H1 (cell line): ENCODE data around the gene STX18. TPM values are rescaled to one million over a fixed set of nuclear protein-coding genes. Genes with fewer than 3 reads are reported as not detected.

ENCODE experiments used
- CTCF ChIA-PET: fragments of 300-600 bp; sonication (Branson Sonifier 250); formaldehyde crosslinking; loops from one replicate; lab custom pipeline; 2021; ENCODE audit not compliant: partially characterized antibody; lab: Charles Lee
- POLR2A ChIA-PET: fragments of 300-600 bp; sonication (Branson Sonifier 250); formaldehyde crosslinking; loops from one replicate; lab custom pipeline; 2021; ENCODE audit warnings: inconsistent platforms; ENCODE audit not compliant: partially characterized antibody; lab: Charles Lee
- DNase-seq, 2 experiments: peaks; one replicate each; pipeline versions ENCODE4 v3.0.0 to v3.0.0-alpha.2; 2010 to 2022; ENCODE audit warnings: low spot score in 2 of 2, low read depth in 1 of 2, mixed read lengths in 1 of 2
- FAIRE-seq: peaks from 2 replicates; lab custom pipeline; 2011; peaks lifted over from hg19 to GRCh38; lab: Jason Lieb, UNC
- H2AFZ ChIP-seq: 2 replicates; pipeline ENCODE4 v1.8.1; 2012; ENCODE audit warnings: low read length, inconsistent platforms
- H2AK5ac ChIP-seq: 2 replicates; pipeline ENCODE4 v1.6.1; 2013; ENCODE audit warnings: low read depth, low read length
- H2BK120ac ChIP-seq: replicated peaks from 2 replicates; pipeline ENCODE3; 2013; ENCODE audit warnings: low read depth, low read length, inconsistent platforms
- H2BK12ac ChIP-seq: 2 replicates; pipeline ENCODE4 v1.6.1; 2013; ENCODE audit warnings: low read depth, low read length
- H2BK15ac ChIP-seq: 2 replicates; pipeline ENCODE4 v1.6.1; 2013; ENCODE audit warnings: low read length
- H2BK20ac ChIP-seq: 2 replicates; pipeline ENCODE4 v1.6.1; 2013; ENCODE audit warnings: low read length
- H2BK5ac ChIP-seq: 2 replicates; pipeline ENCODE4 v1.6.1; 2013; ENCODE audit warnings: low read depth, low read length
- H3K14ac ChIP-seq: 2 replicates; pipeline ENCODE4 v1.6.1; 2013; ENCODE audit warnings: inconsistent platforms; ENCODE audit not compliant: insufficient read length
- H3K18ac ChIP-seq: 2 replicates; pipeline ENCODE4 v1.6.1; 2013; ENCODE audit warnings: low read length; ENCODE audit errors: extremely low read depth
- H3K23ac ChIP-seq: 2 replicates; pipeline ENCODE4 v1.6.1; 2013; ENCODE audit warnings: inconsistent platforms; ENCODE audit not compliant: insufficient read length
- H3K23me2 ChIP-seq: 2 replicates; pipeline ENCODE4 v1.6.1; 2013; ENCODE audit warnings: low read depth, low read length
- H3K27ac ChIP-seq: 2 replicates; pipeline ENCODE4 v1.6.1; 2011; ENCODE audit warnings: low read depth, low read length, inconsistent platforms
- H3K27me3 ChIP-seq, 4 experiments: replicated peaks in 1 of 4; 1 replicate in 1 of 4; 2 replicates in 3 of 4; pipeline versions ENCODE4 v1.6.1 to v1.8.1; 2011 to 2013; ENCODE audit warnings: low read length in 3 of 4, mild to moderate bottlenecking in 3 of 4, inconsistent platforms in 2 of 4, mixed read lengths in 2 of 4, moderate library complexity in 1 of 4; ENCODE audit not compliant: control insufficient read depth in 3 of 4, insufficient read depth in 3 of 4; ENCODE audit errors: extremely low read depth in 1 of 4
- H3K36me3 ChIP-seq, 4 experiments: 2 replicates each; pipeline versions ENCODE4 v1.6.1 to v1.8.1; 2011 to 2013; ENCODE audit warnings: mild to moderate bottlenecking in 4 of 4, low read length in 3 of 4, moderate library complexity in 2 of 4, control low read depth in 1 of 4, inconsistent platforms in 1 of 4; ENCODE audit not compliant: insufficient read depth in 4 of 4, control insufficient read depth in 2 of 4
- H3K4ac ChIP-seq: replicated peaks from 2 replicates; pipeline ENCODE3; 2013; ENCODE audit warnings: low read length, low read depth, mixed read lengths, inconsistent platforms; ENCODE audit not compliant: insufficient read length
- H3K4me1 ChIP-seq, 4 experiments: replicated peaks in 1 of 4; 1 replicate in 1 of 4; 2 replicates in 3 of 4; pipeline versions ENCODE4 v1.6.1 to v1.8.1; 2011 to 2013; ENCODE audit warnings: low read length in 3 of 4, inconsistent platforms in 2 of 4, mixed read lengths in 1 of 4; ENCODE audit not compliant: insufficient read depth in 4 of 4, control insufficient read depth in 3 of 4
- H3K4me2 ChIP-seq, 2 experiments: 2 replicates each; pipeline versions ENCODE4 v1.6.1 to v1.8.1; 2011 to 2013; ENCODE audit warnings: low read depth in 2 of 2, low read length in 2 of 2, control low read depth in 1 of 2, inconsistent platforms in 1 of 2, mild to moderate bottlenecking in 1 of 2; ENCODE audit not compliant: insufficient read depth in 1 of 2
- H3K4me3 ChIP-seq, 4 experiments: fragments of 200-600, 300-600 bp in 1 of 4; sonication (generic), shearing (Covaris generic), sonication (Bioruptor Twin) in 1 of 4; 2 replicates each; pipeline versions ENCODE4 v1.5.1 to v1.8.1; 2011 to 2016; ENCODE audit warnings: low read length in 4 of 4, low read depth in 3 of 4, control low read depth in 2 of 4, inconsistent platforms in 2 of 4, mild to moderate bottlenecking in 2 of 4, mixed read lengths in 1 of 4, moderate library complexity in 1 of 4; ENCODE audit not compliant: insufficient read depth in 2 of 4; ENCODE audit errors: extremely low read depth in 1 of 4
- H3K56ac ChIP-seq: replicated peaks from 2 replicates; pipeline ENCODE3; 2013; ENCODE audit warnings: low read depth, mild to moderate bottlenecking, mixed read lengths, low read length, inconsistent platforms; ENCODE audit not compliant: insufficient read length
- H3K79me1 ChIP-seq: 2 replicates; pipeline ENCODE4 v1.6.1; 2013; ENCODE audit warnings: low read depth, low read length, control low read depth
- H3K79me2 ChIP-seq, 2 experiments: 2 replicates each; pipeline versions ENCODE4 v1.6.1 to v1.8.1; 2012 to 2013; ENCODE audit warnings: low read length in 2 of 2, mild to moderate bottlenecking in 2 of 2, inconsistent platforms in 1 of 2; ENCODE audit not compliant: insufficient read depth in 2 of 2, control insufficient read depth in 1 of 2
- H3K9ac ChIP-seq, 4 experiments: replicated peaks in 1 of 4; 1 replicate in 1 of 4; 2 replicates in 3 of 4; pipeline versions ENCODE4 v1.6.1 to v1.8.1; 2011 to 2013; ENCODE audit warnings: low read depth in 3 of 4, low read length in 3 of 4, control low read depth in 2 of 4, mild to moderate bottlenecking in 2 of 4, moderate library complexity in 2 of 4, inconsistent platforms in 1 of 4; ENCODE audit errors: extremely low read depth in 1 of 4
- H3K9me3 ChIP-seq, 2 experiments: 2 replicates each; pipeline versions ENCODE4 v1.6.1 to v1.8.1; 2012 to 2013; ENCODE audit warnings: mild to moderate bottlenecking in 2 of 2, moderate library complexity in 2 of 2, control low read depth in 1 of 2, inconsistent platforms in 1 of 2, low read depth in 1 of 2, low read length in 1 of 2, mixed read lengths in 1 of 2; ENCODE audit not compliant: insufficient read depth in 2 of 2
- H4K20me1 ChIP-seq, 2 experiments: replicated peaks in 1 of 2; 2 replicates each; pipeline versions ENCODE3 to v1.8.1; 2011 to 2013; ENCODE audit warnings: inconsistent platforms in 2 of 2, low read length in 2 of 2, mild to moderate bottlenecking in 1 of 2; ENCODE audit not compliant: insufficient read depth in 2 of 2, control insufficient read depth in 1 of 2
- H4K5ac ChIP-seq: 2 replicates; pipeline ENCODE4 v1.6.1; 2013; ENCODE audit warnings: low read length, low read depth, mixed read lengths, inconsistent platforms; ENCODE audit not compliant: insufficient read length
- H4K8ac ChIP-seq: 2 replicates; pipeline ENCODE4 v1.8.0; 2013; ENCODE audit warnings: mild to moderate bottlenecking, moderate library complexity, low read length, inconsistent platforms; ENCODE audit not compliant: insufficient read depth; ENCODE audit errors: extremely low read depth
- H4K91ac ChIP-seq: replicated peaks from 2 replicates; pipeline ENCODE3; 2013; ENCODE audit warnings: low read length, mixed read lengths, inconsistent platforms; ENCODE audit not compliant: insufficient read length
- HDAC2 ChIP-seq, 2 experiments: fragments of 300-600 bp in 1 of 2; sonication (generic) in 1 of 2; IDR thresholded peaks; 2 replicates each; pipeline ENCODE4 v1.6.1; 2011 to 2012; ENCODE audit warnings: low read depth in 2 of 2, low read length in 2 of 2, mild to moderate bottlenecking in 2 of 2, moderate library complexity in 2 of 2, borderline replicate concordance in 1 of 2, inconsistent platforms in 1 of 2
- whole genome bisulfite sequencing, 2 experiments: shearing (Covaris generic) in 1 of 2; methylation state at CpG; one replicate each; pipeline versions ENCODE4 v1.1.6 to v1.1.7; 2013 to 2015; ENCODE audit warnings: low lambda C conversion rate in 2 of 2, mixed read lengths in 2 of 2, inconsistent platforms in 1 of 2, low coverage in 1 of 2, missing lambda C conversion rate in 1 of 2; ENCODE audit not compliant: insufficient replicate concordance in 2 of 2, insufficient coverage in 1 of 2, insufficient read length in 1 of 2; ENCODE audit errors: extremely low coverage in 1 of 2, missing lambda C conversion rate in 1 of 2; 5-methylcytosine and 5-hydroxymethylcytosine counted together
- polyA plus RNA-seq, 7 experiments: library from polyadenylated mRNA; depleted of rRNA in 3 of 7; stranded (reverse) in 5 of 7; unstranded in 2 of 7; fragments of >200 nt in 5 of 7; fragments of 200-250 nt in 2 of 7; gene quantifications; 1 replicate in 5 of 7; 2 replicates in 1 of 7; 4 replicates in 1 of 7; pipeline versions ENCODE4 v1.2.1 to v1.2.3, GENCODE V29; 2011 to 2013; ENCODE audit warnings: missing spikeins in 2 of 7, mixed read lengths in 2 of 7
- total RNA-seq: library from RNA; stranded (reverse); fragmentation: NEBNext Ultra II Directional; extraction: Animal tissue kit (Norgen Biotek cat#: 25700); gene quantifications from 2 replicates; pipeline ENCODE4 v1.2.1, GENCODE V29; 2021

STX18 gene
- total and polyA plus RNA-seq, 2 of the 8 experiments (the other 6 are each of a cell fraction or from before 2014, with no cell fraction given), result 14.6 to 18.3 TPM

GRCh38 chr4:4574052-4574451, 32.2 kb upstream of the STX18 start:
- Histone ChIP-seq H4K5ac (no peak overlapping the region), H2BK20ac (no peak overlapping the region), H3K27me3 (peaks cover 0 to 27% (median 16%) of the 10 kb centered on the region in 4 experiments; a peak in 6 of 7 replicates), H4K20me1 (peaks cover 10 to 18% of the 10 kb centered on the region in 2 experiments), H3K4me3 (no peak overlapping the region), H3K4me1 (peaks cover 4 to 8% (median 7%) of the 10 kb centered on the region in 4 experiments; a peak in 4 of 7 replicates), H2BK120ac (no peak overlapping the region), H4K91ac (no peak overlapping the region), H2BK12ac (no peak overlapping the region), H3K79me2 (no peaks in the 10 kb centered on the region; a peak in 1 of 4 replicates), H3K23ac (no peak overlapping the region), H2BK5ac (no peak overlapping the region), H3K9ac (no peak overlapping the region), H2AFZ (no peak overlapping the region), H2BK15ac (no peak overlapping the region), H3K18ac (no peak overlapping the region), H3K4ac (no peak overlapping the region), H3K9me3 (0 out of 4 replicates have a peak, but pooled peaks cover 0 to 7% of the 10 kb centered on the region in 2 experiments), H3K79me1 (no peaks in the 10 kb centered on the region), H3K4me2 (peak overlapping the region in 1 of 2 experiments; percentile 66; a peak in 1 of 4 replicates), H3K27ac (no peak overlapping the region), H3K23me2 (peaks cover 4% of the 10 kb centered on the region; the same call in 1 of the 2 replicates), H4K8ac (no peak overlapping the region), H3K36me3 (peaks cover 0 to 4% (median 0%) of the 10 kb centered on the region in 4 experiments; a peak in 2 of 8 replicates), H3K14ac (no peak overlapping the region), H2AK5ac (no peak overlapping the region), H3K56ac (no peak overlapping the region)
- POLR2A ChIA-PET, result interaction anchor here (1.4 to 1.8 kb wide), 4 partner anchors 15 to 94 kb away, joined by 3 to 5 read pairs (median 5); partner anchors contain the start of gene STX18
- TF ChIP-seq HDAC2 (IDR thresholded peaks at IDR 0.05; ENCODE audit: borderline replicate concordance in 1 of 2, low read depth in 2 of 2, low read length in 2 of 2), result no peak
- CTCF ChIA-PET, result interaction anchor here (0.6 to 3.3 kb wide), 17 partner anchors 9 to 221 kb away, joined by 3 to 17 read pairs (median 4); no protein-coding TSS in a partner anchor
- no peak for DNase-seq
- no peak for FAIRE-seq
- 76% methylated on average over 5 of the region's 5 CpGs; no CpG with 5 or more reads in 1 of the 2 experiments for WGBS, 2 experiments
